Measurements from ENCODE around the gene P4HA2. TPM values are rescaled to one million over a fixed set of nuclear protein-coding genes. Genes with fewer than 3 reads are reported as not detected.

Gene P4HA2
- total and polyA plus RNA-seq, 2 of the 8 experiments (the other 6 are each of a cell fraction or from before 2014, with no cell fraction given): 7.4 to 9.3 TPM

DNA sequence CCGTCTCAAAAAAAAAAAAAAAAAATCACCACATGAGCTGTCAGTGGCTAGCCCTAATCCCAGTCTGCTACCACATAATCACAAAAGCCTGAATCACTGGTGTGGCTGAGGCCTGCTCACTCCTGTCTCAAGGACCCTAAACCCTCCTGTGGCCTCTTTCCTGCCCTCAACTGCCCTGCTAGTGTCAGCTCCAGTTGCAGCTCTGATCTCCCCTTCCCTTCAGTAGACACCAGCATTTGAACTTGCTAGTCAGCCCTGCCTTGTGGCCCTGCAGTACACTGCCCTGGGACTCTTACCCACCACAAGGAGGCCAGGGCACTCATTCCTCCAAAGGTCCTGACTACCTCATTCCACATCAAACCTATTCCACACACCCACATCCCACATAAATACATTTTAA is 9.5 kb upstream of the P4HA2 start (continued):
- TF ChIP-seq, protein P1, sequence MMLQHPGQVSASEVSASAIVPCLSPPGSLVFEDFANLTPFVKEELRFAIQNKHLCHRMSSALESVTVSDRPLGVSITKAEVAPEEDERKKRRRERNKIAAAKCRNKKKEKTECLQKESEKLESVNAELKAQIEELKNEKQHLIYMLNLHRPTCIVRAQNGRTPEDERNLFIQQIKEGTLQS (IDR thresholded peaks at IDR 0.05; ENCODE audit: insufficient read depth, low read depth, low read length): no peak
- no peak for TF ChIP-seq POLR2AphosphoS5 (IDR thresholded peaks at IDR 0.05; ENCODE audit: low read depth, low read length)
- no peak for TF ChIP-seq CTBP2 (IDR thresholded peaks at IDR 0.05; ENCODE audit: borderline replicate concordance, insufficient read depth, insufficient read length, low read length)
- no peak for TF ChIP-seq KDM4A (IDR thresholded peaks at IDR 0.05; ENCODE audit: low read depth, low read length, severe bottlenecking)
- TF ChIP-seq POU5F1 (IDR thresholded peaks at IDR 0.05; ENCODE audit: low read depth, low read length): no peak
- no peak for TF ChIP-seq CHD2 (IDR thresholded peaks at IDR 0.05; ENCODE audit: low read length)
- TF ChIP-seq TBP (IDR thresholded peaks at IDR 0.05; ENCODE audit: low read depth, low read length): no peak
- no peak for TF ChIP-seq RXRA (IDR thresholded peaks at IDR 0.05; ENCODE audit: insufficient read depth, low read depth, low read length)

All from H1 (cell line).